Panc1 (cell line): Measurements from ENCODE around the gene AFF2. TPM values are rescaled to one million over a fixed set of nuclear protein-coding genes. Genes with fewer than 3 reads are reported as not detected.

Experiments used
- ATAC-seq: fragments of 200-7000 bp; cut with Tn5 transposase; 2 replicates; pipeline ENCODE4 v1.9.1; 2020; ENCODE audit warnings: mild to moderate bottlenecking, moderate library complexity
- BruUV-seq: library from RNA; stranded (reverse); fragments of 400-500 nt; replicated peaks from 2 replicates; lab custom pipeline; 2021; lab: Mats Ljungman, UMichigan
- CTCF ChIA-PET: fragments of 300-600 bp; sonication (Branson Sonifier 250); formaldehyde crosslinking; loops from one replicate; lab custom pipeline; 2022; ENCODE audit warnings: antibody characterized with exemption; lab: Charles Lee
- POLR2A ChIA-PET: fragments of 300-600 bp; sonication (Branson Sonifier 250); formaldehyde crosslinking; loops from one replicate; lab custom pipeline; 2022; ENCODE audit warnings: antibody characterized with exemption; lab: Charles Lee
- DNase-seq: peaks from one replicate; pipeline ENCODE4 v3.0.0-alpha.2; 2010; ENCODE audit warnings: low read depth, low spot score
- H3K27ac ChIP-seq: 2 replicates; pipeline ENCODE4 v1.5.1; 2011; ENCODE audit warnings: mild to moderate bottlenecking, low read length, inconsistent platforms
- H3K27me3 ChIP-seq: fragments of 200-500 bp; sonication (Bioruptor generic); 2 replicates; pipeline ENCODE4 v1.6.0; 2014; ENCODE audit warnings: low read length, inconsistent platforms; ENCODE audit not compliant: control insufficient read depth, insufficient read depth
- H3K36me3 ChIP-seq: fragments of 200-500 bp; sonication (Bioruptor generic); 2 replicates; pipeline ENCODE4 v1.5.1; 2014; ENCODE audit warnings: inconsistent platforms, mild to moderate bottlenecking, low read length, moderate library complexity; ENCODE audit not compliant: control insufficient read depth, insufficient read depth
- H3K4me1 ChIP-seq: 2 replicates; pipeline ENCODE4 v1.5.1; 2011; ENCODE audit warnings: inconsistent platforms, mild to moderate bottlenecking, low read length, moderate library complexity; ENCODE audit not compliant: control insufficient read depth, insufficient read depth
- H3K4me3 ChIP-seq, 2 experiments: 2 replicates each; pipeline ENCODE4 v1.5.1; 2011 to 2012; ENCODE audit warnings: low read depth in 2 of 2, low read length in 2 of 2, mild to moderate bottlenecking in 2 of 2, inconsistent platforms in 1 of 2, moderate library complexity in 1 of 2
- H3K9me3 ChIP-seq: fragments of 200-500 bp; sonication (Bioruptor generic); 2 replicates; pipeline ENCODE4 v1.5.1; 2014; ENCODE audit warnings: low read depth, mild to moderate bottlenecking, inconsistent platforms, low read length, moderate library complexity; ENCODE audit not compliant: control insufficient read depth, insufficient read depth
- POLR2AphosphoS5 ChIP-seq: IDR thresholded peaks from 2 replicates; pipeline ENCODE4 v1.6.1; 2012; ENCODE audit warnings: mild to moderate bottlenecking, low read depth, low read length, moderate library complexity
- SIN3A ChIP-seq: IDR thresholded peaks from 2 replicates; pipeline ENCODE4 v1.6.1; 2012; ENCODE audit warnings: low read depth, mild to moderate bottlenecking, low read length, moderate library complexity, borderline replicate concordance; ENCODE audit not compliant: insufficient read depth
- TCF7L2 ChIP-seq: IDR thresholded peaks from 2 replicates; pipeline ENCODE4 v1.6.1; 2011; ENCODE audit warnings: mild to moderate bottlenecking, low read depth, low read length, inconsistent platforms
- in situ Hi-C: cut with HindIII; loops from 2 replicates; pipeline ENCODE4 v1.10.0; 2016; ENCODE audit warnings: low sequenced_read_pairs, low pct_unique_long_range_greater_than_20kb
- intact Hi-C: fragments of 100-400 bp; cut with micrococcal nuclease; formaldehyde crosslinking; loops from one replicate; pipeline ENCODE4 v1.10.0; 2022; ENCODE audit not compliant: unreplicated experiment
- total RNA-seq: library from RNA; stranded (reverse); gene quantifications from one replicate; pipeline ENCODE4 v1.2.1, GENCODE V29; 2021; ENCODE audit not compliant: unreplicated experiment
- TF ChIP-seq, protein P1 (sequence below): fragments of 450-650 bp; IDR thresholded peaks from 2 replicates; pipeline ENCODE4 v1.5.1; 2017; ENCODE audit warnings: mild to moderate bottlenecking
- TF ChIP-seq, protein P2 (sequence below), 2 experiments: IDR thresholded peaks; 2 replicates each; pipeline ENCODE4 v1.6.1; 2011 to 2012; ENCODE audit warnings: low read depth in 2 of 2, control low read depth in 1 of 2, low read length in 1 of 2, mild to moderate bottlenecking in 1 of 2, moderate library complexity in 1 of 2; ENCODE audit not compliant: insufficient read depth in 1 of 2

The AFF2 gene
- total RNA-seq, 1 experiment from 2014 or later, result 0.05 TPM

DNA sequence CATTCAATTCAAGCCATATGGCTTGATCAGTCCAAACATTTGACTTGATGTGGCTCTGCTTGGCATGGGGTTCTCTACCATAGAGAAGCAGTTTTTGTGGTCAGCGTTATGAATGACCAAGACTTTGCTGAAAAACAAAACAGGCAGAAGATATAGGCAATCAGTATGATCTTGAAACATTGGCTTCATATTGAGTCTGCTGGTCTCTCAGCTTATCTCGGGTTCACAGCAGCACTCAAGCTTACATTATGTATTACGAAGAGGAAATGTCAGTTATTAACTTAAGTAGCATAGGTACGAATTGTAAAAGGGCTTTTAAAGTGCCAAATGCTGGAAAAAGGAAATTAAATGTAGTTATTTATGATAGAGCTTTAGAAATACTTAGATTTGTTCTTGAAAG lies 99.0 kb downstream of the AFF2 start:
- no peaks in the 10 kb centered on the region for H3K27me3 ChIP-seq
- TF ChIP-seq SIN3A, result no peak
- in situ Hi-C loops, result no loop called here
- no TSS peak for BruUV-seq
- ATAC-seq (no peak), DNase-seq (no peak)
- H3K4me1 ChIP-seq, result no peaks in the 10 kb centered on the region
- H3K27ac ChIP-seq, result no peak overlapping the region
- no peaks in the 10 kb centered on the region for H3K36me3 ChIP-seq
- H3K9me3 ChIP-seq, result no peaks in the 10 kb centered on the region
- H3K4me3 ChIP-seq, result no peak overlapping the region
- intact Hi-C loops, result no loop called here
- CTCF ChIA-PET, result no interaction called here
- POLR2A ChIA-PET, result no interaction called here

DNA sequence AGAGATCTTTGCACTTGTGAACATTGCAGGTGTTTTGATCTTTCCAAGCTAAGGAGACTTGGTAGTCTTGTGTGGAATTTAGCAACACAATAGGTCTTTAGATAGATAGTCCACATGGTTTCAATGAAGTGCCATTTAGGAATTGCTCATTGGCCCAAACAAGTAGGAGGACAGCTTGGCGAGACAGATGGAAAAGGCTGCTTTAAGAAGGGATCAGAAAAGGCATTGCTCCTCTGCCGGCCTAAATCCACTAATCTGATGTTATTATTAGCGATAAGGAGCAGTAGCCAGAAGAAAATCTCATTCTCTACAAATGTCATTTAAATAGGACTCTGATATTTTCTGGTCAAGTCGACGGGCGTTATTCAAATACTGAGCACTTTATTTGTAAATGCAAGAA lies 99.7 kb downstream of the AFF2 start:
- Histone ChIP-seq H3K4me1 (no peaks in the 10 kb centered on the region), H3K4me3 (no peak overlapping the region), H3K27ac (no peak overlapping the region), H3K36me3 (no peaks in the 10 kb centered on the region), H3K27me3 (no peaks in the 10 kb centered on the region), H3K9me3 (no peaks in the 10 kb centered on the region)
- CTCF ChIA-PET, result no interaction called here
- no peak for TF ChIP-seq POLR2AphosphoS5
- TF ChIP-seq, protein P1, sequence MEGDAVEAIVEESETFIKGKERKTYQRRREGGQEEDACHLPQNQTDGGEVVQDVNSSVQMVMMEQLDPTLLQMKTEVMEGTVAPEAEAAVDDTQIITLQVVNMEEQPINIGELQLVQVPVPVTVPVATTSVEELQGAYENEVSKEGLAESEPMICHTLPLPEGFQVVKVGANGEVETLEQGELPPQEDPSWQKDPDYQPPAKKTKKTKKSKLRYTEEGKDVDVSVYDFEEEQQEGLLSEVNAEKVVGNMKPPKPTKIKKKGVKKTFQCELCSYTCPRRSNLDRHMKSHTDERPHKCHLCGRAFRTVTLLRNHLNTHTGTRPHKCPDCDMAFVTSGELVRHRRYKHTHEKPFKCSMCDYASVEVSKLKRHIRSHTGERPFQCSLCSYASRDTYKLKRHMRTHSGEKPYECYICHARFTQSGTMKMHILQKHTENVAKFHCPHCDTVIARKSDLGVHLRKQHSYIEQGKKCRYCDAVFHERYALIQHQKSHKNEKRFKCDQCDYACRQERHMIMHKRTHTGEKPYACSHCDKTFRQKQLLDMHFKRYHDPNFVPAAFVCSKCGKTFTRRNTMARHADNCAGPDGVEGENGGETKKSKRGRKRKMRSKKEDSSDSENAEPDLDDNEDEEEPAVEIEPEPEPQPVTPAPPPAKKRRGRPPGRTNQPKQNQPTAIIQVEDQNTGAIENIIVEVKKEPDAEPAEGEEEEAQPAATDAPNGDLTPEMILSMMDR, result no peak
- TF ChIP-seq TCF7L2, result no peak
- TF ChIP-seq SIN3A, result no peak
- TF ChIP-seq, protein P2, sequence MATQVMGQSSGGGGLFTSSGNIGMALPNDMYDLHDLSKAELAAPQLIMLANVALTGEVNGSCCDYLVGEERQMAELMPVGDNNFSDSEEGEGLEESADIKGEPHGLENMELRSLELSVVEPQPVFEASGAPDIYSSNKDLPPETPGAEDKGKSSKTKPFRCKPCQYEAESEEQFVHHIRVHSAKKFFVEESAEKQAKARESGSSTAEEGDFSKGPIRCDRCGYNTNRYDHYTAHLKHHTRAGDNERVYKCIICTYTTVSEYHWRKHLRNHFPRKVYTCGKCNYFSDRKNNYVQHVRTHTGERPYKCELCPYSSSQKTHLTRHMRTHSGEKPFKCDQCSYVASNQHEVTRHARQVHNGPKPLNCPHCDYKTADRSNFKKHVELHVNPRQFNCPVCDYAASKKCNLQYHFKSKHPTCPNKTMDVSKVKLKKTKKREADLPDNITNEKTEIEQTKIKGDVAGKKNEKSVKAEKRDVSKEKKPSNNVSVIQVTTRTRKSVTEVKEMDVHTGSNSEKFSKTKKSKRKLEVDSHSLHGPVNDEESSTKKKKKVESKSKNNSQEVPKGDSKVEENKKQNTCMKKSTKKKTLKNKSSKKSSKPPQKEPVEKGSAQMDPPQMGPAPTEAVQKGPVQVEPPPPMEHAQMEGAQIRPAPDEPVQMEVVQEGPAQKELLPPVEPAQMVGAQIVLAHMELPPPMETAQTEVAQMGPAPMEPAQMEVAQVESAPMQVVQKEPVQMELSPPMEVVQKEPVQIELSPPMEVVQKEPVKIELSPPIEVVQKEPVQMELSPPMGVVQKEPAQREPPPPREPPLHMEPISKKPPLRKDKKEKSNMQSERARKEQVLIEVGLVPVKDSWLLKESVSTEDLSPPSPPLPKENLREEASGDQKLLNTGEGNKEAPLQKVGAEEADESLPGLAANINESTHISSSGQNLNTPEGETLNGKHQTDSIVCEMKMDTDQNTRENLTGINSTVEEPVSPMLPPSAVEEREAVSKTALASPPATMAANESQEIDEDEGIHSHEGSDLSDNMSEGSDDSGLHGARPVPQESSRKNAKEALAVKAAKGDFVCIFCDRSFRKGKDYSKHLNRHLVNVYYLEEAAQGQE (IDR thresholded peaks at IDR 0.05; ENCODE audit: insufficient read depth in 1 of 2, low read depth in 2 of 2, low read length in 1 of 2), result no peak
- DNase-seq (no peak), ATAC-seq (no peak)
- POLR2A ChIA-PET, result no interaction called here
- no TSS peak for BruUV-seq
- in situ Hi-C loops (no loop called here), intact Hi-C loops (no loop called here)

DNA sequence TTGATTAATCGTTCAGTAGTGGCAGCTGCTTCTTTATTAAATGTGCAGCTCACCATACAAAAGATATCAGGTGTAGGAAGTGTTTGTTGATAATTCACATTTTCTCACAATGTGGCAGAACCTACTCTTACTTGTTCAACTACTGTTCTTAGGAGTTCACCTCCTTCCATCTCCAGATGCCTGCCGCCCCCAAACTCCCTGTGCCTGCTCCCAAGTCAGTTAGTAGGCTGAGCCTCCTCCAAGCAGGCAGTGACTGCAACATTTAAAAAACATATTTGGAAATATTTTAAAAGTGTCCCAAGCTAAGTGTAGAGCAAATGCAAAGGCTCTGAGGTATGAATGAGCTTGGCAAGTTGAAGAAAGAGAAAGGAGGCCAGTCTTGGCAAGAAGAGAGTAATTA lies 100.2 kb downstream of the AFF2 start:
- no peak for DNase-seq
- no peaks in the 10 kb centered on the region for H3K9me3 ChIP-seq
- H3K27ac ChIP-seq, result no peak overlapping the region
- BruUV-seq, result no TSS peak
- intact Hi-C loops (no loop called here), in situ Hi-C loops (no loop called here)
- ChIA-PET CTCF (no interaction called here), POLR2A (no interaction called here)
- no peaks in the 10 kb centered on the region for H3K27me3 ChIP-seq
- no peak for TF ChIP-seq POLR2AphosphoS5
- no peak for TF ChIP-seq TCF7L2
- TF ChIP-seq, protein P1, result no peak
- TF ChIP-seq SIN3A, result no peak
- TF ChIP-seq, protein P2 (IDR thresholded peaks at IDR 0.05; ENCODE audit: insufficient read depth in 1 of 2, low read depth in 2 of 2, low read length in 1 of 2), result no peak
- no peak for ATAC-seq
- no peaks in the 10 kb centered on the region for H3K36me3 ChIP-seq
- no peaks in the 10 kb centered on the region for H3K4me1 ChIP-seq
- no peak overlapping the region for H3K4me3 ChIP-seq
